ENCODE results near the gene LRRC45.

DNA sequence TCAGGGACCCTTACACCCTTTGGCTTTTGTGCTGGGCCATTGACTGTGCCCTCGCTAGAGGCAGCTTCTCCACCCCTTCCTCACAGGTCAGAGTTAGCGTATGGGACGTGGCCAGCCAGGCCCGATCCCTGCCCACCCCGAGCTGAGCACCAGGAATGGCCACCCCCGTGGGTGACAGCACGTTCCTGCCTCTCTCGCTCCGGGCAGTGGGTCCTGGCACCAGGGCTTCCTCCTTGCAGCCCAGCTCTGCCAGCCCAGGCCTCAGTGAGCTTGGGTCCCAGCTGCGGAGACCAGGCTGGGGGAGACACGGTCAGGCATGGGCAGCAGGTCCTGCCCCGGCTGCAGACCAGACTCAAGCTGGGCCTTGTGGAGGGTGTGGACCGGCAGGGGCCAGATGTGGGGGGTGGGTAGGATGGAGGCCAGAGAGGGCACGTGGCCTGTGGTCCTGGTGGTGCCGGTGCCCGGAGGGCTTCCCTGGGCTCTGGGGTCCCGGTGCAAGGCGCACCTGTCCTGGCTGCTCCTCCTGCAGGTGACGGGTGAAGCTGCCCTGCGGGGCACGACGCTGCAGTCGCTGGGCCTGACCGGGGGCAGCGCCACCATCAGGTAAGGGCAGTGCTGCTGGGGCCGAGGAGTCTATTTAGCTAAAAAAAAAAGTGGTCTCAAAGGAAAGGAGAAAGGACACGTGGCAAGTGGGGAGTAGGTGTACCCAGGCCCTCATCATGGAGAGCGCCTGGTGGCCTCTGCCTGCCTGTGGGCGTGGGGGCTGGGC lies 27.5 kb upstream of the LRRC45 start:
- TF ChIP-seq POLR2A (IDR thresholded peaks at IDR 0.05; ENCODE audit: low read length) = no peak
- no peak for TF ChIP-seq GATA1 (IDR thresholded peaks at IDR 0.05; ENCODE audit: low read depth, low read length)
